H1 (cell line): ENCODE data around the gene TUBGCP3.

Experiments
- CEBPB ChIP-seq: IDR thresholded peaks from 2 replicates; pipeline ENCODE4 v1.6.1; 2012; ENCODE audit warnings: low read depth, low read length
- CHD2 ChIP-seq: IDR thresholded peaks from 2 replicates; pipeline ENCODE4 v1.6.1; 2012; ENCODE audit warnings: low read length, improper control_type of control experiment
- CTCF ChIP-seq, 3 experiments: IDR thresholded peaks; 1 replicate in 2 of 3; 2 replicates in 1 of 3; pipeline versions ENCODE4 v1.5.1 to v1.6.1; 2011; ENCODE audit warnings: low read length in 3 of 3, mild to moderate bottlenecking in 3 of 3, inconsistent platforms in 2 of 3, low read depth in 1 of 3, moderate library complexity in 1 of 3; ENCODE audit not compliant: insufficient read depth in 1 of 3; ENCODE audit errors: control extremely low read depth in 1 of 3
- HDAC6 ChIP-seq: IDR thresholded peaks from one replicate; pipeline ENCODE4 v1.7.1; 2012; ENCODE audit warnings: low read depth, mild to moderate bottlenecking, inconsistent platforms, low read length, moderate library complexity
- JUND ChIP-seq: IDR thresholded peaks from 2 replicates; pipeline ENCODE4 v1.6.1; 2011; ENCODE audit warnings: mild to moderate bottlenecking, improper control_type of control experiment, low read length
- MAFK ChIP-seq: IDR thresholded peaks from 2 replicates; pipeline ENCODE4 v1.6.1; 2012; ENCODE audit warnings: low read depth, mild to moderate bottlenecking, improper control_type of control experiment, low read length
- POLR2AphosphoS5 ChIP-seq: IDR thresholded peaks from 2 replicates; pipeline ENCODE4 v1.6.1; 2011; ENCODE audit warnings: low read depth, low read length
- RAD21 ChIP-seq, 2 experiments: IDR thresholded peaks in 1 of 2; conservative IDR thresholded peaks in 1 of 2; 2 replicates each; pipeline ENCODE4 v1.6.1; 2011; ENCODE audit warnings: low read depth in 2 of 2, low read length in 2 of 2, improper control_type of control experiment in 1 of 2, inconsistent platforms in 1 of 2, mild to moderate bottlenecking in 1 of 2, moderate library complexity in 1 of 2
- RFX5 ChIP-seq: IDR thresholded peaks from 2 replicates; pipeline ENCODE4 v1.6.1; 2011; ENCODE audit warnings: low read depth, low read length, improper control_type of control experiment, borderline replicate concordance
- RNF2 ChIP-seq: fragments of 200-900, 300-1000 bp; sonication (generic); IDR thresholded peaks from 2 replicates; pipeline ENCODE4 v1.7.1; 2016; ENCODE audit warnings: borderline replicate concordance, low read depth, mild to moderate bottlenecking, antibody characterized with exemption, low read length; ENCODE audit not compliant: poor library complexity, severe bottlenecking; ENCODE audit errors: missing control alignments
- USF2 ChIP-seq: IDR thresholded peaks from 2 replicates; pipeline ENCODE4 v1.6.1; 2011; ENCODE audit warnings: low read length, improper control_type of control experiment
- YY1 ChIP-seq: IDR thresholded peaks from 2 replicates; pipeline ENCODE4 v1.6.1; 2011; ENCODE audit warnings: low read depth, mild to moderate bottlenecking, low read length

DNA sequence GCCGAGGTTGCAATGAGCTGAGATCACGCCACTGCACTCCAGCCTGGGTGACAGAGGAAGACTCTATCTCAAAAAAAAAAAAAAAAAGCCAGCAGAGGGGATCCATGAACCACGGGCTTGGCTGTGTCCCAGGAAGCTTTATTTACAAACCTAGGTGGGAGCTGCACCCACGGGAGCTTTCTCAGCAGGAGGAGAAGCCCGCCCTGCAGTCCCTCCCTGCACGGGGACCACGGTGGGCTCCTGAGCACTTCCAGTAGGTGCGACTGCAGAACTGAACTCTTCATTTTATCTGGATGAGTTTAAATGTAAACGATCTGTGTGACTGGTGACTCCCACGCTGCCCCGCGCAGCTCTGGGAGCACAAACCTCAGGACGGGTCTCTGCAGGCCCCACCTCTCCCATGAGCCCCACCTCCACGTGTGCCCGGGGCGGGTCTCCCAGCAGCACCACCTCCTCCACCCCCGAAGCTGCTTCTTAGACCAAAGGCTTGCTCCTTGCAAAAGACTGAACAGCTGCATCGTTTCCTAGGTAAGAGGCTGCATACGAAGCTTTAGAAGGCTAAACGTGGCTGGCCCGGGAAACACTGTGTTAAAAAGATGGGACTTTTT lies 145.4 kb downstream of the TUBGCP3 start:
- TF ChIP-seq CHD2: no peak
- TF ChIP-seq JUND: no peak
- no peak for TF ChIP-seq CTCF (IDR thresholded peaks at IDR 0.05; ENCODE audit: control extremely low read depth in 1 of 3, insufficient read depth in 1 of 3, low read depth in 1 of 3, low read length in 3 of 3)
- no peak for TF ChIP-seq POLR2AphosphoS5
- no peak for TF ChIP-seq USF2
- TF ChIP-seq MAFK: no peak
- TF ChIP-seq YY1: no peak
- TF ChIP-seq RFX5: no peak
- TF ChIP-seq RAD21 (IDR thresholded peaks at IDR 0.05 in 1 of 2, conservative IDR thresholded peaks at IDR 0.05 in 1 of 2; ENCODE audit: low read depth in 2 of 2, low read length in 2 of 2): no peak
- TF ChIP-seq HDAC6: no peak
- no peak for TF ChIP-seq CEBPB
- TF ChIP-seq RNF2: no peak
